ENCODE measurements around the gene RBM47.
"Not testable (repeated sequence)": the region's sequence is repeated elsewhere in the genome, so short reads cannot be mapped to it uniquely, and the experiment has no call there.

Gene RBM47

DNA sequence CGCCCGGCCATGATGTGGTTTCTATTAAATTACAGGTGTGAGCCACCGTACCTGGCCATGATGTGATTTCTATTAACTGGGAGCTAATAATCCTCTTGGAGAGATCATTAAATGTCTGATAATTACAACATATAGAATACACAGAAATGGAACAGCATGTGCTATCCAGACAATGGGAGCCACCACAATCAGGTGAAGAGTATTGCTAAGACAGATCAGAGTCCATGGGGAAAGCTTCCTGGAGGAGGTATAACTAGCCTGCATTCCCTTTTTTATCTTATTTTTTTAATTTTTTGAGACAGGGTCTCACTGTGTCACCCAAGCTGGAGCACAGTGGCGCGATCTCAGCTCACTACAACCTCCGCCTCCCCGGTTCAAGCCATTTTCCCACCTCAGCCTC, 147.7 kb downstream of the RBM47 start:
- DNase-seq = no peak

DNA sequence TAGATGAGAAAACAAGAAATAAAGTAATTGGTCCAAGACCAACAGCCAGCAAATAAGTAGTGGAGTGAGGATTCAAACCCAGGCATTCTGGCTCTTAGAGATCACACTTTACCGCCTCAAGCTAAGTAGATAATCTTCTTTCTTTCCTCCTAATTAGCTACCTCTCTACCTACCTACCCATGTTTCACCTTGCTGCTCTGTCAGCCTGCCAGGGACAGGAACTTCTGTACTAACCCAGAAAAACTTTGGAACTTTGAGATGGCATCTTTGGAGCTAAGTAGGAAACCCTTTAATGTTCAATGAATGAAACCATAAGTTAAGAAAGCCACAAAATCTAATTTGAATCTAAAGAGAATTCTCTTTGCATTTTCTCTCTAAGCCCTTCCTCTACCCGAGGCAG, 149.4 kb downstream of the RBM47 start:
- no peak for DNase-seq

DNA sequence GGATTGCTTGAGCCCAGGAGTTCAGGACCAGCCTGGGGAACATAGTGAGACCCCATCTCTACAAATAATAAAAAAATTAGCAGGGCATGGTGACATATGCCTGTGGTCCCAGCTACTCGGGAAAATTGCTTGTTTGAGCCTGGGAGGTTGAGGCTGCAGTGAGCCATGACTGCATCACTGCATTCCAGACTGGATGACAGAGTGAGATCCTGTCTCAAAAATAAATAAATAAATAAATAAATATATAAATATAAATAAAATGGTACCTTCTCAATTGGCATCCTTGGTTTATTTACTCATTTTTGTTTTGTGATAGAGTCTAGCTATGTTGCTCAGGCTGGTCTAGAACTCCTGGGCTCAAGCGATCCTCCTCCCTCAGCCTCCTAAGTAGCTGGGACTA, 150.3 kb downstream of the RBM47 start:
- DNase-seq = no peak

DNA sequence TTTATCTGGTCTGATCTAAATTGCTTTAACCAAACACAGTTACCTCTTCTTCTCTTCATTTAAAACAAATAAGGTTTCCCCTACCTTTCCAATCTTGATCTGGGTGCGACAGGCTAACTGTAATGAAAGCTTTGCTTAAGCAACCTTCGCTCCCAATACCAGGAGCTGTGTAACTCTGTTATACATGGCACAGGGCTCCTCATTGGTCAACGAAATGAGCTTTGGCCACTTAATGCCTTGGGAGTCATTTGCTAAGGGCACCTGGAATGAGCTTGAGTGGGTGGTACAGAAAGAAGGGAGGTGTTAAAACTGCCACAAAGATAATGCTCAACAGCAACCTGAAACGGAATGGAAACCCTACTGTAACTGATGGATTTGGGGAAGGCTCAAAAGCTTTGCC, 154.1 kb downstream of the RBM47 start:
- no peak for DNase-seq

DNA sequence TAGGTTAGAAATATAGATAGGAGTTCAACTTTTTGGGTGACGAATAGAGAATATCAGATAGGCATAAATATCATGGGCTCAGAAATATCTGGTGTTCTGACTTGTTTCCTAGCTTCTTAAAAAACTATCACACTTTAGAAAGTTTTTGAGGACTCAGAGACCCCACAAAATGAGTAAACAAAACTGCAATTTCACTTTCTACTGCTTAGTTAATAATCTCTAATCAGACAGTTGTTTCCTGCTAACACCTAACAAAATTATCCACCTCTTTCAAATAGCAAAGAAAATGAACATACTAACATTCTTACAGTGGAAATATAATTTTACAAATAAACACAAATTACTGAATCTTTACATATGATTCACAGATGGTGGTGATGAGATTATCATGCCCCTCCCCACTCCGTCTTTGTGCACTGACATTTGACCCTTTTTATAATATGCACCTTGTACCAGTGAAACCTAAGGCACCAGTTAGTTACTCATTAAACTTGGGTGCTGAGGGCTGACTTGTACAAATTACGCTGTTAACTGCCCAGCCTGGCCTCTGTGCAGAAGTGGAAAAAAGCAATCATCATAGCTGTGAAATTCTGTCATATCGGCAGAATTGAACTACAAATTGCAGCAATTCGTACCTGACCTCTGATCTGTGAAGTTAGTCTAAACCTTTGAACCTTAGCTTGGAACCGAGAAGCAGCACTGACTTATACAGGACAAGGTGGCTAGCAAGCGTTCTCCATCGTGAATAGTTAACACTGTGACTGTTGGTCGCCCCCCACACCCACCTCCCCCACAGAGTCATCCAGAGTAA, 155.9 kb downstream of the RBM47 start:
- DNase-seq = no peak

DNA sequence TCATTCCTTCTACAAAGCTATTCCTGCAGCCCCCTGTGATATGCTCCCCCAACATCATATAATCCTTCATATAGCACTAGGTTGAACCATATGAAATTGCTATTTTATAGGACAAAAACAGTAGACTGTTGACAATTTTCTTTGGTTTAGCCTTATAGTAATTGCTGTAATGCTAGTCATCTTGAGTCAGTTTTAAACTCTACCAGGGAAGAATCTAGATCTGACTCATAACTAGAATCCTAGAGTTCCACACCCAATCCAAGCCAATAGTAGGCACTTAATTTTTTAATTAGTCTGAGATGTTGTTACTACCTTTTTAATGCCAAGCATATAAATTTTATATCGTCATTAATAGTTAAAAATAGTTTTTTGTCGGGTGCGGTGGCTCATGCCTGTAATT, 157.7 kb downstream of the RBM47 start:
- DNase-seq = no peak

DNA sequence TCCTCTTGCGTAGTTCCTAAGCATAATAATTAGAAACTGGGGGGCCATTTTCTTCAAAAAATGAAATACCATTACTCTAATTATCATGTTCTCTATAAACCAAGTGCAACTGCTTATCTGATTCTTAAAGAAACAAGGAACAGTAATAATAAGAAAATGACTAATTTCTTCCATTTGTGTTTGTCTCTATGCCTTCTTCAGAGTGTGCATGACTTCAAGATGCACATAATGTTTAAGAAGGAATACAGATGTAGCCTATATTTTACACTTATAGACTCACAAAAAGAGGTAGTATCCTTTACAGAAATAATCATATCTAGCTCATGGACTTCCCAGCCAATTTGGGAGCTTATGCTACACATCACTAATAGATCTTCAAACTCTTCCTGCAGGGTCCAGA, 162.9 kb downstream of the RBM47 start:
- no peak for DNase-seq

GRCh38 chr4:40462326-40462725, 167.3 kb downstream of the RBM47 start:
- DNase-seq = no peak

- no peak for DNase-seq
Observed at GRCh38 chr4:40461879-40462278, 167.8 kb downstream of the RBM47 start.

GRCh38 chr4:40461062-40461461, 168.6 kb downstream of the RBM47 start:
- DNase-seq = no peak

- no peak for DNase-seq
Observed at GRCh38 chr4:40458683-40459082, 171.0 kb downstream of the RBM47 start.

- DNase-seq = no peak
Observed at GRCh38 chr4:40458109-40458508, 171.6 kb downstream of the RBM47 start.

- no peak for DNase-seq
Observed at GRCh38 chr4:40455340-40455902, 174.2 kb downstream of the RBM47 start.

DNA sequence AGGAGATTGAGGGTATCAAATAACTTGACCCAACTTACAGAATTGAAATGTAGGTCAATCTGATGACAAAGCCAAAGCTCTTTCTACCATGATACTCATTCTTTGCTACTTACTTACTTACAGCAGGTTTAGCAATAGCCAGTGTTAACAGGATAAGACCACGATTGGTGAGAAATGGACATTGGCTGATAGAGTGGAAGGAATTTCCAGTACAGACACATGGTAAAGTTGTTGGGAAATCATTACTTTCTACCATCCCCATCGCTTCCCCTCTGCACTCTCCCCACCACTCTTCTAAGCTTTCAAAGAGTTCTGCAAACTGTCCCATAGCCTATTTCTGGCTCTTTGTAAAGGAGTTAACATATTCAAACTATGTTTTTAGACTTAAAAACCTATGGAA, 174.8 kb downstream of the RBM47 start:
- DNase-seq = no peak

GRCh38 chr4:40453912-40454311, 175.8 kb downstream of the RBM47 start:
- DNase-seq = no peak

DNA sequence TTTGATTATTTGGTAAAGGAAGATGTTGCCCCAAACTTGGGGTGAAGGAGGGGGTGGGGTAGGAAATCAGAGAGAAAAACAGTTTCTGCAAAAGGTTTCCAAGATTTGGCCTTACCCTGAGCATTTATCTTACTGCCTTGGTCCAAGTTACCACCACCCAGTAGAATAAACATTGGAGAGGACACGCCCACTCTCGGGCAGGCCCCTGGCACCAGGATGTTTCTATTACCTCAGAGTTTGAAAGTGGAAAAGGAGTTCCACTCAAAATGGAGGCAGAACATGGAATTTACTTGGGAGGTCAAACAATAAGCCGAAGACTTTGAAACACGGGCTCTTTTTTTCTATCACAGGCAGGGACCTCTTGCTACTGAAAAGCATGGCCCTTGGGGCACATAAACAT, 180.8 kb downstream of the RBM47 start:
- DNase-seq = no peak

DNA sequence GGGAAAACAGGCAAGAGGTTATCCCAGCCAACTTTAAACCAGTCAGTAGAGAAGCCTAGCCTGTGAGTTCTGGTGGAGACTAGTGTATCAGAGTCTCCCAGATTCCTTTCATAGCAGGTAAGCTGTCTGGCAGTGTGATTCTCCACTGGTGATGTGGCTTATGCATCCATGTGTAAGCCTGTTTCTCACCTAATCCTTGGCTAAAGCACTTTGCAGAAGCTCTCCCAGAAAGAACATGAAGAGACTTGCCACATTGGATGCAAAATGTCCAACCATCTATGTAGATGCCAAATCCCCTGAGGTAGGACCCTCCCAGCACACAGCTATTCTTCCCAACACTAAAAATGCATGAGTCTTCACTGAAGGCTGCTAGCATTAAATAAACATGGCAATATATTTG, 182.8 kb downstream of the RBM47 start:
- DNase-seq = peak; percentile 15

DNA sequence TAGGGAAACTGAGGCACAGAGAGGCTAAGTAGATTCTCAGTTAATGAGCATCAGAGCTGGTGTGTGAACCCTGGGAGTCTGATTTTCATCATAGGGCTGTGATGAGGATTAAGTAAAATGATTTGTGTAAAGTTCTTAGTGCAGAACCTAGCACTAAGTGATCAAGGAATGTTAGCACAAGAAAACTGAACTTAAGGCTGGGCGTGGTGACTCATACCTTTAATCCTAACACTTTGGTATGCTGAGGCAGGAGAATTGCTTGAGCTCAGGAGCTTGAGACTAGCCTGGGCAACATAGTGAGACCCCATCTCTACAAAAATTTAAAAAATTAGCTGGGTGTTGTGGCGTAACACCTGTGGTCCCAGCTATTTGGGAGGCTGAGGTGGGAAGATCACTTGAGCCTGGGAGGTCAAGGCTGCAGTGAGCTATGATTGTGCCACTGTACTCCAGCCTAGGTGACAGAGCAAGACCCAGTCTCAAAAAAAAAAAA, 183.4 kb downstream of the RBM47 start:
- DNase-seq = not testable (repeated sequence)

GRCh38 chr4:40445671-40446070, 184.0 kb downstream of the RBM47 start:
- DNase-seq = no peak

GRCh38 chr4:40441430-40441829, 188.2 kb downstream of the RBM47 start:
- DNase-seq = no peak

DNA sequence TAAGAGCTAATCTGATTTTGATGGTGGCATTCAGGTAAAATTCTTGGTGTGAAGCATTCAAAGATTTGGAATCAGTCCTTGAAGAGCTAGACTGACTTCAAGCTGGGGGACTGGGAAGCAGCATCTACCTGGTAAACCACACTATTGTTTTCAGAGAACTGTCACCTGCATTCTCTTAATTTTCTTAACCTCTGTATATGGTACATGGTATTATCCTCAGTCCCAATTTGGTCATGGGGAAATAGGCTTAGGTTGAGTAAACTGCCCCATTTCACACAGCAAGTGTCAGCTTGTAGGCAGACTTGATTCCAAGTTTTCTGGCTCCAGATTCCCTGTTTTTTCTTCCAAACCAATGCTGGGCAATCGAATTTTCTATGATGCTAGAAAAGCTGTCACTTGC, 190.1 kb downstream of the RBM47 start:
- DNase-seq = no peak

GRCh38 chr4:40438384-40439026, 191.2 kb downstream of the RBM47 start:
- no peak for DNase-seq

DNA sequence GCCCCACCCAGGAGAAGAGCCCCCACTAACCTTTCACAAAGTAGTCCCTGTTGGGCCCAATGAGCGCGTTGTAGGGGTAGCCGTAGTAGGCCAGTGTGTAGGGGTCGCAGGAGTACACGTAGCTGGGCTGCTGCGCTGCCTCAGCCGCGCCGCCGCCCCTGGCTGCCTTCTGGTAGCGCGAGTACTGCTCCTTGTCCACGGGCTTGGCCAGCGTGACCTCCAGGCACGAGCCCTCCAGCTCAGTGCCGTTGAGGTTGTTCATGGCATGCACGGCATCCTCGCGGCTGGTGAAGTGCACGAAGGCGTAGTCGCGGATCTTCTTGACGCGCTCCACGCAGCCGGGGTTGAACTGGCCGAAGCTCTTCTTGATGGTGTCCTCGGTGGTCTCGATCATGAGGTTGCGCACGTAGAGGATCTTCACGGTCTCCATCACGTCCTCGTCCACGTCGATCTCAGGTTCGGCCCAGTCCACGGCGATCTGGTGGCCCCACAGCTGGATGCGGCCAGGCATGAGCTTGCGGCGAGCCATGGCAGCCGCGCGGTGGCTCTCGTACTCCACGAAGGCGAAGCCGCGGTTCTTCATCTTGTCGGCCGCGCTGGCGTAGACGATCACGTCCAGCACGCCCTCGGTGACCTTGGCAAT, 191.8 kb downstream of the RBM47 start:
- no peak for DNase-seq

- DNase-seq = not testable (repeated sequence)
Observed at GRCh38 chr4:40435306-40435705, 194.4 kb downstream of the RBM47 start.

Data from eye (tissue), 1 donor.